ENCODE measurements around the gene ZNF324B. TPM values are rescaled to one million over a fixed set of nuclear protein-coding genes. Genes with fewer than 3 reads are reported as not detected.

The ZNF324B gene
- total RNA-seq, 1 experiment from 2014 or later, result 6.3 TPM

DNA sequence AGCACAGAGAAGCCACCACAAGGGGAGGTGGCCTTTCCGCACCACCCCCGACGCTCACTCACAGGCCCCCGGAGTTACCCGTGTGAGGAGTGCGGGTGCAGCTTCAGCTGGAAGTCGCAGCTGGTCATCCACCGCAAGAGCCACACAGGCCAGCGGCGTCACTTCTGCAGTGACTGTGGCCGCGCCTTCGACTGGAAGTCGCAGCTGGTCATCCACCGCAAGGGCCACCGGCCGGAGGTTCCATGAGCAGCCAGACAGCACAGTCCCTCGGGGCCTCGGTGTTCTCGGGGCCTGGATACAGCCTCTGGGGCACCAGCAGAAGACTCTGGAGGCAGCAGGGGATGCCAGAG lies 29.0 kb downstream of the ZNF324B start:
- no peak for DNase-seq
- H3K9me3 Mint-ChIP-seq, result no peaks in the 10 kb centered on the region
- Histone ChIP-seq H3K14ac (ENCODE audit: insufficient read depth, low read length) (no peak overlapping the region), H3K56ac (ENCODE audit: insufficient read length, low read depth, low read length) (no peak overlapping the region), H2AFZ (ENCODE audit: low read length) (no peak overlapping the region), H2BK120ac (ENCODE audit: low read depth, low read length, poor library complexity, severe bottlenecking) (no peak overlapping the region), H3K9ac (ENCODE audit: extremely low read depth, insufficient read length, low read length) (no peak overlapping the region), H3K18ac (ENCODE audit: insufficient read length, low read depth, low read length) (no peak overlapping the region), H3K27me3 (ENCODE audit: insufficient read depth, low read length) (no peaks in the 10 kb centered on the region), H3K79me2 (ENCODE audit: insufficient read depth, low read length) (no peaks in the 10 kb centered on the region), H2BK12ac (ENCODE audit: insufficient read length, low read depth, low read length) (no peak overlapping the region), H4K91ac (ENCODE audit: insufficient read length, low read depth, low read length) (no peak overlapping the region), H3K23ac (ENCODE audit: insufficient read length, low read depth, low read length) (no peak overlapping the region), H2BK15ac (ENCODE audit: low read depth, low read length) (no peak overlapping the region), H3K4me1 (ENCODE audit: insufficient read depth, low read length) (no peaks in the 10 kb centered on the region), H3K9me3 (ENCODE audit: control insufficient read depth, low read depth, low read length) (no peaks in the 10 kb centered on the region), H3K4ac (ENCODE audit: low read depth, low read length) (no peak overlapping the region), H2AK5ac (ENCODE audit: insufficient read length, low read length) (no peak overlapping the region), H3K4me2 (ENCODE audit: insufficient read depth, insufficient read length, low read length) (no peak overlapping the region), H4K20me1 (ENCODE audit: control insufficient read depth, insufficient read depth, insufficient read length) (no peaks in the 10 kb centered on the region), H4K8ac (replicated peaks; ENCODE audit: insufficient read length, low read depth, low read length) (no peak overlapping the region), H2BK20ac (ENCODE audit: low read depth, low read length, poor library complexity, severe bottlenecking) (no peak overlapping the region), H3T11ph (ENCODE audit: low read length) (no peak overlapping the region), H3K23me2 (ENCODE audit: insufficient read length, low read depth, low read length, poor library complexity, severe bottlenecking) (peaks cover 7% of the 10 kb centered on the region), H4K5ac (ENCODE audit: insufficient read length, low read depth, low read length) (no peak overlapping the region), H3K79me1 (ENCODE audit: insufficient read depth, low read depth, low read length, poor library complexity, severe bottlenecking) (no peaks in the 10 kb centered on the region), H2BK5ac (ENCODE audit: insufficient read length, low read length) (no peak overlapping the region), H3K27ac (ENCODE audit: insufficient read length, low read depth, low read length) (no peak overlapping the region)
- H3K36me3 Mint-ChIP-seq (ENCODE audit: insufficient read depth in 1 of 3, low read depth in 3 of 3), result peaks cover 0 to 7% (median 2%) of the 10 kb centered on the region in 3 experiments; a peak in 3 of 7 replicates
- no peak overlapping the region for H3K4me3 Mint-ChIP-seq
- peaks cover 6 to 7% of the 10 kb centered on the region in 2 experiments for H3K4me1 Mint-ChIP-seq
- no peak for TF ChIP-seq CTCF (conservative IDR thresholded peaks at IDR 0.05)
- no peaks in the 10 kb centered on the region; the same call in 1 of the 2 replicates for H3K27me3 Mint-ChIP-seq (ENCODE audit: low read depth)
- WGBS (ENCODE audit: extremely low coverage, insufficient read length, low lambda C conversion rate), result no CpG with 5 or more reads among the region's 20 CpGs
- H3K27ac Mint-ChIP-seq, result no peak overlapping the region
